HEK293 (cell line): ENCODE results near the gene HRH4.

Source experiments
- CTCF ChIA-PET: fragments of 350-600 bp; formaldehyde crosslinking; extraction: SDS; loops from one replicate; lab custom pipeline; 2021; ENCODE audit warnings: antibody characterized with exemption; lab: Yijun Ruan, JAX
- POLR2A ChIA-PET: fragments of 300-600 bp; formaldehyde crosslinking; extraction: SDS; loops from one replicate; lab custom pipeline; 2020; ENCODE audit warnings: antibody characterized with exemption, inconsistent platforms; lab: Yijun Ruan, JAX
- H3K27ac ChIP-seq: fragments of 200-500 bp; sonication (Bioruptor generic); 2 replicates; pipeline ENCODE4 v1.5.1; 2014; ENCODE audit warnings: low read depth, low read length, control low read depth, inconsistent platforms; ENCODE audit errors: extremely low read depth
- H3K36me3 ChIP-seq, 2 experiments: fragments of 200-500 bp in 1 of 2; sonication (Bioruptor generic) in 1 of 2; 1 replicate in 1 of 2; 2 replicates in 1 of 2; pipeline ENCODE4 v1.5.1; 2014 to 2017; ENCODE audit warnings: inconsistent platforms in 2 of 2, low read length in 2 of 2; ENCODE audit not compliant: control insufficient read depth in 2 of 2, insufficient read depth in 1 of 2
- H3K4me1 ChIP-seq: fragments of 200-500 bp; sonication (Bioruptor generic); 2 replicates; pipeline ENCODE4 v1.5.1; 2014; ENCODE audit warnings: mild to moderate bottlenecking, low read length, inconsistent platforms; ENCODE audit not compliant: control insufficient read depth, insufficient read depth
- H3K4me3 ChIP-seq: 2 replicates; pipeline ENCODE4 v1.5.1; 2011; ENCODE audit warnings: low read depth, mild to moderate bottlenecking, control low read depth, low read length, moderate library complexity
- H3K9me3 ChIP-seq: fragments of 200-500 bp; sonication (Bioruptor generic); 2 replicates; pipeline ENCODE4 v1.5.1; 2014; ENCODE audit warnings: low read depth, low read length, inconsistent platforms; ENCODE audit not compliant: control insufficient read depth, insufficient read depth
- HOXA7 ChIP-seq: sonication (generic); formaldehyde crosslinking; IDR thresholded peaks from 2 replicates; pipeline ENCODE4 v1.8.1; 2022; ENCODE audit warnings: missing genetic modification reagents, borderline replicate concordance
- KLF8 ChIP-seq: fragments of 450-650 bp; formaldehyde crosslinking; IDR thresholded peaks from 2 replicates; pipeline ENCODE4 v1.5.1; 2016; ENCODE audit warnings: missing biosample characterization, missing genetic modification characterization
- ZNF184 ChIP-seq: fragments of 450-650 bp; IDR thresholded peaks from 2 replicates; pipeline ENCODE4 v1.5.1; 2018; ENCODE audit warnings: missing biosample characterization, mild to moderate bottlenecking, missing genetic modification characterization
- ZNF354C ChIP-seq: fragments of 450-650 bp; formaldehyde crosslinking; IDR thresholded peaks from 2 replicates; pipeline ENCODE4 v1.5.1; 2016; ENCODE audit warnings: missing biosample characterization, missing genetic modification characterization, low read depth, borderline replicate concordance
- ZNF416 ChIP-seq: fragments of 450-650 bp; formaldehyde crosslinking; IDR thresholded peaks from 2 replicates; pipeline ENCODE4 v1.5.1; 2016; ENCODE audit warnings: missing biosample characterization, missing genetic modification characterization
- ZNF585B ChIP-seq: fragments of 450-650 bp; formaldehyde crosslinking; IDR thresholded peaks from 2 replicates; pipeline ENCODE4 v1.5.1; 2016; ENCODE audit warnings: missing biosample characterization, missing genetic modification characterization
- ZNF623 ChIP-seq: fragments of 450-650 bp; formaldehyde crosslinking; IDR thresholded peaks from 2 replicates; pipeline ENCODE4 v1.5.1; 2016; ENCODE audit warnings: missing biosample characterization, missing genetic modification characterization
- ZNF768 ChIP-seq: fragments of 450-650 bp; formaldehyde crosslinking; IDR thresholded peaks from 2 replicates; pipeline ENCODE4 v1.5.1; 2018; ENCODE audit warnings: missing biosample characterization, mild to moderate bottlenecking, missing genetic modification characterization
- ZNF830 ChIP-seq: fragments of 450-650 bp; IDR thresholded peaks from 2 replicates; pipeline ENCODE4 v1.5.0; 2018; ENCODE audit warnings: missing biosample characterization, missing genetic modification characterization, low read depth, mild to moderate bottlenecking, moderate library complexity
- TF ChIP-seq, protein P1 (sequence below): fragments of 450-650 bp; formaldehyde crosslinking; IDR thresholded peaks from 2 replicates; pipeline ENCODE4; 2016; ENCODE audit warnings: missing biosample characterization, missing genetic modification characterization
- TF ChIP-seq, protein P2 (sequence below): sonication (generic); formaldehyde crosslinking; IDR thresholded peaks from 2 replicates; pipeline ENCODE4 v1.8.1; 2022; ENCODE audit warnings: mild to moderate bottlenecking, moderate library complexity, missing genetic modification reagents
- TF ChIP-seq, protein P3 (sequence below): fragments of 450-650 bp; formaldehyde crosslinking; IDR thresholded peaks from 2 replicates; pipeline ENCODE4 v1.5.1; 2016; ENCODE audit warnings: missing biosample characterization, missing genetic modification characterization
- TF ChIP-seq, protein P4 (sequence below): fragments of 450-650 bp; formaldehyde crosslinking; IDR thresholded peaks from 2 replicates; pipeline ENCODE4 v1.5.1; 2016; ENCODE audit warnings: missing biosample characterization, missing genetic modification characterization

HRH4 gene

DNA sequence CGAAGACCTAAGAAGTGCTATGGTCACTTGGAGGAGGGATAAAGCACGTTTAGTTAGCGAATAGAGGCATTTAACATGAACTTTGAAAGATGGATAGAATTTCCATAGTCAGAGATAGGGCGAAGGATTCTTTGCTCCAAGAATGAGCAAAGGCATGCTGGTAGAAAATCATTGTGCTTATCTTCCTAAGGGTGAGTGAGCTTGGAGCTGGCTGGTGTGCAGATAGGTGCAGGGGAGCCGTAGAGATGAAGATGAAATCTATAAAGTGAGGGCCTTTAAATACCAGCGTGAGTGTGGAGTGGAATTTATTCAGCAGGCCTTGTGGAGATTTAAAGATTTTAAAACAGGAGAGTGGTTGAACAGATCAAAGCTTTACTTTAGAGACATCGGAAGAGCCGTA, 1.6 kb downstream of the HRH4 start (continued):
- TF ChIP-seq, protein P1, sequence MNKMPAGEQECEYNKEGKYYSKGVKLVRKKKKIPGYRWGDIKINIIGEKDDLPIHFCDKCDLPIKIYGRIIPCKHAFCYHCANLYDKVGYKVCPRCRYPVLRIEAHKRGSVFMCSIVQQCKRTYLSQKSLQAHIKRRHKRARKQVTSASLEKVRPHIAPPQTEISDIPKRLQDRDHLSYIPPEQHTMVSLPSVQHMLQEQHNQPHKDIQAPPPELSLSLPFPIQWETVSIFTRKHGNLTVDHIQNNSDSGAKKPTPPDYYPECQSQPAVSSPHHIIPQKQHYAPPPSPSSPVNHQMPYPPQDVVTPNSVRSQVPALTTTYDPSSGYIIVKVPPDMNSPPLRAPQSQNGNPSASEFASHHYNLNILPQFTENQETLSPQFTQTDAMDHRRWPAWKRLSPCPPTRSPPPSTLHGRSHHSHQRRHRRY (tag by site-specific recombination) = no peak
- TF ChIP-seq ZNF354C (no peak), ZNF416 (no peak), ZNF184 (tag by site-specific recombination) (no peak), KLF8 (no peak)
- TF ChIP-seq, all 188 proteins: peak for 0

DNA sequence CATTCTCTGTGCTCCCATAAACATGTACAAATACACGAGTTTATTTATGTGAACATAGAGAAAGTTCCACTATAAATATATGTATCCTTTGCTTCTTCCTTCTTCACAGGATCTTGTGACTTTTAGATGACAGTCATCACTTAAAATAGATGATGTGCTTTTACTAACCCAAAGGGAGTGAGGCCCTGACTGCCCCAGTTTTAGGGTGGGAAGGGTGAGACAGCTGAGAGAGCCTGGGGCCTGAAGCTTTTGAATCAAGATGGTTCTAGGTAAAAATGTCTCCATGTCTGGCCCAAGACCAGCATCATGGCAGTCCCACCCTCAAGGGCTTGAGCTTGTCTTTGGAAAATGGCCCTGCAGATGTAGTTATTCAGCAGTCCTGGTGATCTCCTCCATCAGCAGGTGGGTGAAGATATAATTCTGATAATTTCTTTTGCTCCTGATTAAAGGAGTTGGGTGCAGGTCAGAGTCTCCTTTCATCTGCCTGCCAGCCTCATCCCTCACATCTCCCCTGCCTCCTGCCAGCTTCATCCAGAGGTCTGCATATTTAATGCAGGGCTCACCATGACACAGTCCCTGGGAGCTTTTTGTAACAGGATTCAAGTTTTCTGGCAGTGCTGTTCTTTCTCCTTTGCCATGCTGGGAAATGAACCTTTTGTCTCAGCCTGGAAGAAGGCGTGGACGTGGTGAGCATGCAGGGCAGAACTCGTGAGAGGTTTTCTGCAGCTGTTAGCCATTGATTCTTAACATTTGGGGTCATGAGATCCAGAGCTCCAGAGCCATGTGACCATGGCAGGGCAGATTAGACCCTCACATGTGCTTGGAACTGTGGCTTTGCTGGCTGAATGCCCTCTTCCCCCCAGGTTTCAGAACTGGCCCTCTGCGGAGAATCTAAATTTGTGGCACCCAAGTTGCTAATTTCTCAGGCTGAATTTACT, 2.7 kb downstream of the HRH4 start:
- no peaks in the 10 kb centered on the region for H3K36me3 ChIP-seq
- CTCF ChIA-PET = interaction anchor here (1.1 to 1.2 kb wide), 2 partner anchors 19 to 27 kb away, joined by 3 to 4 read pairs; no protein-coding TSS in a partner anchor
- no peaks in the 10 kb centered on the region for H3K4me1 ChIP-seq
- H3K9me3 ChIP-seq = no peaks in the 10 kb centered on the region
- TF ChIP-seq ZNF623 (tag by site-specific recombination) = no peak
- TF ChIP-seq, all 188 proteins: peak for 0
- POLR2A ChIA-PET = no interaction called here
- H3K4me3 ChIP-seq = no peak overlapping the region
- no peak overlapping the region for H3K27ac ChIP-seq

DNA sequence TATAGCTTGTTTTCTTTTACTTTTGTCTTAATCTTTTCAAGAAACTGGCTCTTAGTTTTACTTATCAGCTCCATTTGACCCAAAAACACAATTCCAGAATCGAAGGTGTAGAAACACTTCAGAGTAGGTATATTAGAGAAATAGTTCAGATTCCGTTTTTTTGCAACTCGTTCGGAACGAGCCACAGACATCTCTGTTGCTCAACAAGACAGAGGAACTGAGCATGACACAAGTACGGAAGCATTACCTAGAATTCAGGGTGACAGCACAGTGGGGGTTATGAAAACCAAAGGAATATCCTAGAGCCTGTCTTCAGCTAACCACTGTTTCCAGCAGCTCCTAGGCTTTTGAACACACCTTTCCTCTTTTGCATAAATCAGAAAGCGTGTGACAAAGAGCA, 5.0 kb downstream of the HRH4 start:
- CTCF ChIA-PET = interaction anchor here (0.6 kb wide), 1 partner anchor 25 kb away, joined by 3 read pairs; no protein-coding TSS in a partner anchor
- TF ChIP-seq, protein P2, sequence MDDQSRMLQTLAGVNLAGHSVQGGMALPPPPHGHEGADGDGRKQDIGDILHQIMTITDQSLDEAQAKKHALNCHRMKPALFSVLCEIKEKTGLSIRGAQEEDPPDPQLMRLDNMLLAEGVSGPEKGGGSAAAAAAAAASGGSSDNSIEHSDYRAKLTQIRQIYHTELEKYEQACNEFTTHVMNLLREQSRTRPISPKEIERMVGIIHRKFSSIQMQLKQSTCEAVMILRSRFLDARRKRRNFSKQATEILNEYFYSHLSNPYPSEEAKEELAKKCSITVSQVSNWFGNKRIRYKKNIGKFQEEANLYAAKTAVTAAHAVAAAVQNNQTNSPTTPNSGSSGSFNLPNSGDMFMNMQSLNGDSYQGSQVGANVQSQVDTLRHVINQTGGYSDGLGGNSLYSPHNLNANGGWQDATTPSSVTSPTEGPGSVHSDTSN (CRISPR knock-in tag) = no peak
- no peak for TF ChIP-seq HOXA7 (CRISPR knock-in tag)
- TF ChIP-seq ZNF768 (tag by site-specific recombination) = no peak
- TF ChIP-seq, protein P3, sequence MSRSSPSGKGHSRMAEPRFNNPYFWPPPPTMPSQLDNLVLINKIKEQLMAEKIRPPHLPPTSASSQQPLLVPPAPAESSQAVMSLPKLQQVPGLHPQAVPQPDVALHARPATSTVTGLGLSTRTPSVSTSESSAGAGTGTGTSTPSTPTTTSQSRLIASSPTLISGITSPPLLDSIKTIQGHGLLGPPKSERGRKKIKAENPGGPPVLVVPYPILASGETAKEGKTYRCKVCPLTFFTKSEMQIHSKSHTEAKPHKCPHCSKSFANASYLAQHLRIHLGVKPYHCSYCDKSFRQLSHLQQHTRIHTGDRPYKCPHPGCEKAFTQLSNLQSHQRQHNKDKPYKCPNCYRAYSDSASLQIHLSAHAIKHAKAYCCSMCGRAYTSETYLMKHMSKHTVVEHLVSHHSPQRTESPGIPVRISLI (tag by site-specific recombination) = no peak
- TF ChIP-seq, protein P4, sequence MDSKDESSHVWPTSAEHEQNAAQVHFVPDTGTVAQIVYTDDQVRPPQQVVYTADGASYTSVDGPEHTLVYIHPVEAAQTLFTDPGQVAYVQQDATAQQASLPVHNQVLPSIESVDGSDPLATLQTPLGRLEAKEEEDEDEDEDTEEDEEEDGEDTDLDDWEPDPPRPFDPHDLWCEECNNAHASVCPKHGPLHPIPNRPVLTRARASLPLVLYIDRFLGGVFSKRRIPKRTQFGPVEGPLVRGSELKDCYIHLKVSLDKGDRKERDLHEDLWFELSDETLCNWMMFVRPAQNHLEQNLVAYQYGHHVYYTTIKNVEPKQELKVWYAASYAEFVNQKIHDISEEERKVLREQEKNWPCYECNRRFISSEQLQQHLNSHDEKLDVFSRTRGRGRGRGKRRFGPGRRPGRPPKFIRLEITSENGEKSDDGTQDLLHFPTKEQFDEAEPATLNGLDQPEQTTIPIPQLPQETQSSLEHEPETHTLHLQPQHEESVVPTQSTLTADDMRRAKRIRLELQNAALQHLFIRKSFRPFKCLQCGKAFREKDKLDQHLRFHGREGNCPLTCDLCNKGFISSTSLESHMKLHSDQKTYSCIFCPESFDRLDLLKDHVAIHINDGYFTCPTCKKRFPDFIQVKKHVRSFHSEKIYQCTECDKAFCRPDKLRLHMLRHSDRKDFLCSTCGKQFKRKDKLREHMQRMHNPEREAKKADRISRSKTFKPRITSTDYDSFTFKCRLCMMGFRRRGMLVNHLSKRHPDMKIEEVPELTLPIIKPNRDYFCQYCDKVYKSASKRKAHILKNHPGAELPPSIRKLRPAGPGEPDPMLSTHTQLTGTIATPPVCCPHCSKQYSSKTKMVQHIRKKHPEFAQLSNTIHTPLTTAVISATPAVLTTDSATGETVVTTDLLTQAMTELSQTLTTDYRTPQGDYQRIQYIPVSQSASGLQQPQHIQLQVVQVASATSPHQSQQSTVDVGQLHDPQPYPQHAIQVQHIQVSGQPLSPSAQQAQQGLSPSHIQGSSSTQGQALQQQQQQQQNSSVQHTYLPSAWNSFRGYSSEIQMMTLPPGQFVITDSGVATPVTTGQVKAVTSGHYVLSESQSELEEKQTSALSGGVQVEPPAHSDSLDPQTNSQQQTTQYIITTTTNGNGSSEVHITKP (tag by site-specific recombination) = no peak
- TF ChIP-seq ZNF830 (tag by site-specific recombination) = no peak
- TF ChIP-seq ZNF585B = no peak
- TF ChIP-seq, all 188 proteins: peak for 0
- Histone ChIP-seq H3K27ac (no peak overlapping the region), H3K36me3 (no peaks in the 10 kb centered on the region), H3K4me3 (no peak overlapping the region), H3K9me3 (no peaks in the 10 kb centered on the region), H3K4me1 (no peaks in the 10 kb centered on the region)
- POLR2A ChIA-PET = no interaction called here
